ENCODE data around the gene IFFO2.

DNA sequence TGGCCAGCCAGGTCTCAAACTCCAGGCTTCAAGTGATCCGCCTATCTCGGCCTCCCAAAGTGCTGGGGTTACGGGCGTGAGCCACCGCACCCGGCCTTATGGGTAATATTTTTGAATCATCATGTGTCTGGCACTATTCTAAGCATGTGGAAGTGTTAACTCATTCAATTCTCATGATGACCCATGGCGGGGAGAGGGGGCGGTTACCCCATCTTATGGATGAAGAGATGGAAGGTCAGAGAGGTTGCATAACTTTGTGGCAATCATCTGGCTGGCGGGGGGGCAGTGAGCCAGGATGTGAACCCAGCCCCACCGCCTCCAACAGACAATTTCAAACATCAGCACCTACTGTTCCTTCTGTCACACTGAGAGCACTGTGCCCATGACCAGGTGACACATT is 85.5 kb downstream of the IFFO2 start:
- TF ChIP-seq CTCF (conservative IDR thresholded peaks at IDR 0.05; ENCODE audit: low read length) (no peak), EZH2phosphoT487 (IDR thresholded peaks at IDR 0.05; ENCODE audit: borderline replicate concordance) (no peak)

Measured in Loucy (cell line).